NCI-H446 treated with DMSO at 0.1 percent for 48 hours (cell line): Measurements from ENCODE around the gene FABP1.

Source experiments
- DNase-seq: peaks from one replicate; lab custom pipeline; 2025; lab: John Stamatoyannopoulos, UW

FABP1 gene

DNA sequence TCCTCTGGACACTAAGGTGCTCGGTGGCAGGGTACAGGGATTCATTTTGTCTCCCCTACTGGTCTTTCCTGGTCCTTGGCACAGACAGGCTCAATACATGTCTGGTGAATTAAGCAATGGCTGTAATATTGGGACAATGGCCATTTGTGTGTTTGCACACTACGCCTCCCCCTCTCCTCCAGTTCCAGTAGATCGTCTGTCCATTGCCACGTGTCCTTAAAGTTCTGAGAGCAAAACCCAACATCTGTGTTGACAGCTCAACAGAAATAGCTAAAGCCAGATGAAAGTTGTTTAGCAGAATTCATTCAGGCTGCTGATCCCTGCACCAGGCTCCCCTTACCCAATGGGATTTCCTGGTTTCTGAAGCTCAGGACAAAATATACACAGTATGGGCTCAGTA is 9.0 kb upstream of the FABP1 start:
- DNase-seq: no peak

DNA sequence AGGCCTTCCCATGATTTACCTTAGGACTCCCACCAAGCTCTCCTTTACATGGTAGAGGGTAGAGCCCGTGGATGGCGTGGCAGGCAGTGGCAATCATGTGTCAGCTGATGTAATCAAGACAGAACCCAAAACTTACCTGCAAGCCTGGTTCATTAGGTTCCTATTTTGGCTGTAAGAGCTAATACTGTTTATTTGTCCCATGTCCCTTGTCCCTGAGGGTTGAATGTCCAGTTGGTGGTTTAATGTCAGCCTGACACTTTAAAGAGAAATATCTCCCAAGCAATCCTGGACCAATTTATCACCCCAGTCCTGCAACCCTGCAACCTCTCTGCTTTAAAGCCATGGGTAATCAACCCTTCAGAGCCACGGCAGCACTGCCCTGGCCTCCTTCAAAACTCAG is 6.0 kb upstream of the FABP1 start:
- no peak for DNase-seq

DNA sequence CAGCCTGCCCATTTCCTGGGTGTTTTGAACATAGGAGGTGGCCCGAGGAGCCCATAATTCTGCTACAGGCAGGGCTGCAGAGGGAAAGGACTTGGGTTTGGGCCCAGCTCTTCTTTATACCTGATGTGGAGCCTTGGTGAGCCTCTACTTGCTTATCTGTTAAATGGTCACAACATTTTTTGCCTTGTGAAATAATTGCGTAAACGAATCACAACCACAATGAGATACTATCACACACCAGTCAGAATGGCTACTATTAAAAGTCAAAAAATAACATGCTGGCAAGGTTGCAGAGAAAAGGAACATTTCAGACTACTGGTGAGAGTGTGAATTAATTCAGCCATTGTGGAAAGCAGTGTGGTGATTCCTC is 4.1 kb upstream of the FABP1 start:
- no peak for DNase-seq

DNA sequence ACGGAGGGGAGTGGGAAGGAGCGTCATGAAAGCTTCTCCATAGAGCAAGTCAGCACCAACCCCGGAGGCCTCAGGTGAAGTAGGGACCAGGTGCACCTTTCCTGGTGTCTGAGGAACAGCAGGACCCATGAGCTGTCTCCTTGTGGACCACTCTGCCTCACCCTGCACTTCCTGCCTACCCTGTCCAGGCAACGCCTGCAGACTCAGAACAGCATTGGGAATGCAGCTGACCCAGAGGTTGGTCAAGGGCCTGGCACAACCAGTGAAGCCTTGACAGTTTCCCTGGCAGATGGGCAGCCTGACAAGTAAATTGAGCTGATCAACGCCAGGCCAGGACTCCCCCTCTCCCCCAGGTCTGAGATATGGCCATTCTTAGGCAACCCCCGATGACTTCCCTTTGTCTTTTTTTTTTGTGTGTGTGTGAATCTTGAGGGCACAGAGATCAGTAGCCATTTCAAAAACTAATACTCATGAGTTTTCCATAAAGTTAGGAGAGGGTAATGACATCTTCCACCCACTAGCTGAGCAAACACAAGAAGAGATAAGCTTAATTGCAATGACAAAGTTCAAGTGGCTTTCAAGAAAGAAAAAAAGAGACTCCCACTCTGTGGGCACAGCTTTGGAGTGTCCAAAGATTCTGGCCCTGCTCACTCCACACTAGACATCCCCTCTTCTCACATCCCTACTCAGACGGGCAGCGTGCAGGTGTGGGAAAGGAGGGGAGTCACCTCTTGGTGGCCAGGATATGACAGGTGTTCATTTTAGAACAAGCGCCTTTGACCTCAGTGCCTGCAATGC is 3.5 kb upstream of the FABP1 start:
- no peak for DNase-seq

DNA sequence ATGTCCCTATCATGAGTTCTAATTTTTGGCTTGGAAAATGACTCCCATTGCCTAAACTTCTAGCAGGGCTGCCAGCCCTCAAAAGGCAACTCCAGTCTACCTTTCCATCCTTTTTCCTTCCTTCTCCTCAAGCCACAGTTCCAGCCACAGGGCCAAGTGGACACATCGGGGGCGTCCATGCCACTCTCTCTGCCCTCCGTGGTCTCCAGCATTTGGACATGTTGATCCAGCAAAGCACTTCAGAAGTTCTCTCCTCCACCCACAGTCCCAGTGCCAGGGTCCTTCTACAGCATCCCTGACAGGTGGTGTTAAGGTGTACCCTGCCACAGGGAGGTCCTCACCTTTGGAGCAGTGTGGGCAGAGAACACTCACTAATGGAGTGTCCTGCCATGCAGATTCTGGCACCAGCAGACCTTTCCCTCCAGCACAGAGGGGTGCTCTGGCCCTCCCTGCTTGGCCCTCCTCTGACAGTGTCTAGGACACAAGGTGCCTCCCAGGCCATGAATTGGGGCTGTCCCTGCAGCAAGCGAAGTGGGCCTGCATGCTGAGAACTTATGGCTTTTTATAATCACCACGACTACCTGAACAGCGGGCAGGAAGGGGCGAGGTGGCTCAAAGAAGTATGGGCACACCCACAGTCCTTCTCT is 1.6 kb upstream of the FABP1 start:
- DNase-seq: no peak

DNA sequence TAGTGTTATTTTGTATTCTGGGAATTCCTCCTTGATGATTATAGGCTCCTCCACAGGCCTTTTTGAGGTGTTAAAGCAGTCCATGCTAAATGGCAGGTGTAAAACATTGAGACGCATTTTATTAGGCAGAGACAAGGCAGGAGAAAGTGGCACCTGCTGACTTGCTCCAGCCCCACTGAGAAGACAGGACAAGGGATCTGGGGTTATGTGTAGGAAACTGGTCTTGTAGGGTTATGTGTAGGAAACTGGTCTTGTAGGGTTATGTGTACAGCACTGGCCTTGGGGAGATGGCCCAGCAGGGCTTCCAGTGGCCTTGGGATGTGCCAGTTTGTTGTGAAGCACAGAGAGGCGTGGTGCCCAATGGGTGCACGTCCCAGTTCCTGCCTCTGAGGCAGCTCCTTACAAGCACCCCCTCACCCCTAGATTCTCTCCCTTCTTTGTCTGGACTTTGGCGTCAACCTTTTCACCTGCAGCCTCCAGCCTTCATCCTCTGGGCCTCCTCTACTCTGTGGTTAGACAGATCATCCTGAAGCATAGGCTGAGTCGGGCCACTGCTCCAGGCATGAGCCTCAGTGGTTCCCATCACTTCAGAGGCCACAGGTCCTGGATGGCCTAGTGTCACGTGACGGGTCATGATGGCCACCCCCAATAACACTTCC is 921 bp upstream of the FABP1 start:
- no peak for DNase-seq

DNA sequence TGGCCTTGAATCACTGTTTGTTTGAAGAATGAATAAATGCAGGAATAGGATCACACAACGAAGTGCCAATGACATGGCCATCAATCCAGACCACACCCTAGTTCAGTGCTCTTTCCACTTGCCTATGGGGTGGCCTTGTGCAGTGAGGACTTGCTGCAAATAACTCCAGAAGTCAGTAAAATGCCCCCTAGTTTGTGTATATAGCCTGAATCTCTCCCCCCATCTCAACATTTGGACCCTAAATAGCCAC is 299 bp downstream of the FABP1 start:
- no peak for DNase-seq

DNA sequence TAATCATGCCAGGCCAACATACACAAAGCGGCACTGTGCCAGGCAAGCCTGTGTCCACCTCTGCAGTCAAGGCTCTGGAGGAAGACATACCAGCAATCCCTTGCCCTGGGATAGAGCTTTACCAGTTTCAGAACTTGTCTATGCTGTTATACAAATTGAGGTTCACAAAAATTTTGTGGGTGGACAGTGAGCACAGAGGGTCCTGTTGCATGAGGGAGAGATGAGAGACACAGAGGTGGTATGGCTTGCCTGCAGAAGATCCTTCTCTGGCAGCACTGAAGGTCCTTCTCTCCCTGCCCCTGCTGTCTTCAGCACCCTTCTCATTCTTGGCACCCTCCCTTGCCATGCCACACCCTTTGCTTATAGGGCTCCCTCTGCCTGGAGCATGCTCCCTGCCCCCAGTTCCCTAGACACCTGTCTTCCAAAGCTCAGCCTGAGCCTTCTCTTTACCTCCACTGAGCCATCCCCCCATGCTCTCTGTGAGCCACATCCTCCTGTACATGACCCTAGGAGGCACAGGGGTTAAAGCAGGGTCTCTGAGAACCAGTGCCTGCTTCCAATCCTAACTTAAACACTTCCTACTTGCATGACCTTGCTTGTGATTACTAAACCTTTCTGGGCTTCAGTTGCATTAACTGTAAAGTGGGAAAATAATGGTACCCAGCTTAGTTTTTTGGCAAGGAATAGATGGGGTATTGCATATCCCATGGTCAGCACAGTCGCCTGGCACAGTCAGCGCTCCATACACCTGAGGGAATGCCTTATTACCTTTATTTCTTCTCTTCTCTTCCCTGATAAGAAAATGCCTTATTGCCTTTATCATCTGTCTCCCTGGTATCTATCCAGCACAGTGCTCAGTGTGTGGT is 857 bp downstream of the FABP1 start:
- no peak for DNase-seq

DNA sequence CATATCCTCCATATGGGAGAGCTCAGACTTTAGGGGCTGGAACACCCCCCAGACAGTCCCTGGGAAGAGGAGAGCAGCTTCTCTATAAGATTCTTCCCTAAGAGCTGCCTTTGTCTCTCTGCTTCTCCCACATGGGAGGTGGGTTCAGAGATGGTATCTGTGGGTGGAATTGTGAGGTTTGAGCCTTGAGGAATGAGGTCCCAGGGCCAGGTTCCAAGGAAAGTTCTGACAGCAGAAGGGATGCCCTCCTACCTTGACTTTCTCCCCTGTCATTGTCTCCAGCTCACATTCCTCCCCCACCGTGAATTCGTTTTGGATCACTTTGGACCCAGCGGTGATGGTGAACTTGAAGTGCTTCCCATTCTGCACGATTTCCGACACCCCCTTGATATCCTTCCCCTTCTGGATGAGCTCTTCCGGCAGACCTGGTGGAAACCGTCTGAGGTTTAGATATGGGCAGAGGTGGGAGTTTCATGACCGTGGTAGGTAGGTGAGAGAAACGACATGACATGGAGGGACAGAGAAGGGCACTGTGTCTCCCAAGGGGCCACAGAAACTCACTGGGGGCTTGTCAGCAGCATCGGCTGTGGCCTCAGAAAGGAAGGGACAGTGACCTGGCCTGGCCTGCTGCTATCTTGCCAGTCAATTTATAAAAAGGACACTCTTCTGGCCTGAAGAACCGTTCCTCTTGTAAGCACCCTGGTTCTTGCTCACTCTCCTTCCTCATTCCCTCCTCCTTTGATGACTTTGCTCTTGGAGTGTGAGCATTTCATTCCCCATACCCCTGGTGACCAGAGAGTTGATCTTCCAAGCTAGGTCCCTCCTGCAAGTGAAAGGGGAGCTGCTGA is 1.7 kb downstream of the FABP1 start:
- DNase-seq: no peak

DNA sequence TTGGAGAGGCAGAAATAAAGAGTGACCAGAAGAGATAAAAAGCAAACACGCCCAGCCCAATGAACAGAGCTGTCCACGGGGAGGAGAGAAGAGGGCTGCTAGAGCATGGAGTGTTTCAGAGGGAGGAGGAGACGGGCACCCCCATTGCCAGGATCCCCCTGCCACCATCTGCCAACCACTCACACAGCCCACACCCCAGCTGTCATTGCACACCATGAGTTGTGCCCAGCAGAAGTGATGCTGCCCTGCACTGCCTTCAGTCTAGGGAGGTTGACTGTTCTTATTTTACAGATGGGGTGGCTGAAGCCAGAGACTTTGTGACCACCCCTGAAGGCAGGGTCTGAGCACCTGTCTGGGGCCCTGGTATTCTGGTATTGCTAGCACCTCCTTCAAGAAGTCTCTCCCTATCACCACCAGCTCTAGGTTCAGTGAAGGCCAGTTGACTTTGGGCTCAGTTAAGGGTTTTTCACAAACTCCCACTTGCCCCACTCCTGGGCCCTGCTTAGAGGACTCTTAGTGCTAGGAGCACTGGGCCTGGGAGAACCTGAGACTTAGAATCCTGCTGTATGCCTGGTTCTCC is 2.4 kb downstream of the FABP1 start:
- DNase-seq: no peak

DNA sequence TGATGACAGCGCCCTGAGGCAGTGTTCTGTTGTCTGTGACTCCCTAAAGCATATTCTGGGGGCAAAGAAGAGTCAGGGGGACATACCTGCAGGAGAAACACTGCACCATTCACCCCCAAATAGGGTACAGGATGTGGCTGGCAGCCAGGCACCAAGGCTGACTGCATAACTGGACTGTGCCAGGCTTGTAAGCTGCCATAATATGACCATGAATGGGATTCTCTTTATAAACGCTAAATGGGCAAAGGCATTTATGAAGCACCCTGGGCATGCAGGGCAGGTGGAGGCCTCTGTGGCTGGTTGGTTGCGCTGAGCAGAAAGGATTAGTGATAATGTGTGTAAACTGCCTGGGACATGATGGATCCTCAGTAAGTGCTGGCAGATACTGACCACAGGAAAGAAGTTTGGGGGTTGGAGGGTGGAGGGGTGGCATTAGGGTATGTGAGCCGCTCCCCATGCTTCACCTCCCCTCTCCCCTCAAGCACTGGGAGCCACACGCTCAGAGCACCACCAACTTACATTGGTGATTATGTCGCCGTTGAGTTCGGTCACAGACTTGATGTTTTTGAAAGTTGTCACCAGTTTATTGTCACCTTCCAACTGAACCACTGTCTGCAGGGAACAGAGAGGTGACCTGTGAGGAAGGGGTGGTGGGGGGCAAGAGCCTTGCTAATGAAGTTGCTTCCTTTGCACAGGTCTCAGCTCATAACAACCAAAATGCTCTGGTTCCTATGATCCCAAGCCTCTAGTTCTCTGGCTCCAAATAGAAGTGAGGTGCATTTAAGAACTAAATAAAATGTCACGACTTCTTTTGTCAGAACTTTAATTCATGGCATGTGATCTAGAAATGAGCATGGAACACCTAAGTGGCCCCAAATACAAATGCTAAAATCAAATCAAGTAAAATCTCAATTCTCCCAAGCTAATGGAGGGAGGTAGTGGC is 3.6 kb downstream of the FABP1 start:
- DNase-seq: no peak

DNA sequence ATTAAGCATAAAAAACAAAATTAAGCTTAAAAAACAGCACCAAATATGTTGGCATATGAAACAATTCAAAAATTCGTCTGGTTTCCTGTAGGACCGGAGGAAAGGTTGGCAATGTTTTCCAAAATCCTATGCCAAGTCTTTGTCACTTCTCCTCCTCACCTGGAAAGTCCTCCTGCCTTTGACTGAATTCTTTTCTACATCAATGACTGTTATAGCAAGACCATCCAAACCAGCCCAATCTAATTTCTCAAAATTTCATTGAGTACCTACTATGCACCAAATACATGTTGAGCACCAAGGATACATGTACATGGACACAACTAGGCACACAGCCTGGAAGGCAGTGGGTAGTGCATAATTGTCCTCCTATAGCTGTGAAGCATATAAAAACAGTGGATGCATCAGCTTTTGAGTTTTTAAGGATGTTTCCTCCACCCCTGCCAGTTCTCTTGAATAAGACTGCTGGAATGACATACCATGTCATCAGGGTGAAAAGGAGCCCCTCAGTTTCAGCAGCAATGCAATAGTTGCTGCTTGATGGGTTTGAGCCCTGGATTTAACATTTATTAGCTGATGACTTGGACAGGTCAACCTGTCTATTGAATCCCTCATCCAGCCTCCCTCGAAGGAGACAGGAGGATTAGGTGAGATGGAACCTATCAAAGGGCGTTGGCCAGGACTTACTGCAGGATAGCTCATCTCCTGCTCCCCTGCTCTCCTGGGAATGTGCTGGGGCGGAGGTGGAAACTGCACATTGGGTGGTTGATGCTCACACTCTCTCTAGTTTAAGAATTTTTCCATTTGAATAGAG is 4.5 kb downstream of the FABP1 start:
- no peak for DNase-seq

DNA sequence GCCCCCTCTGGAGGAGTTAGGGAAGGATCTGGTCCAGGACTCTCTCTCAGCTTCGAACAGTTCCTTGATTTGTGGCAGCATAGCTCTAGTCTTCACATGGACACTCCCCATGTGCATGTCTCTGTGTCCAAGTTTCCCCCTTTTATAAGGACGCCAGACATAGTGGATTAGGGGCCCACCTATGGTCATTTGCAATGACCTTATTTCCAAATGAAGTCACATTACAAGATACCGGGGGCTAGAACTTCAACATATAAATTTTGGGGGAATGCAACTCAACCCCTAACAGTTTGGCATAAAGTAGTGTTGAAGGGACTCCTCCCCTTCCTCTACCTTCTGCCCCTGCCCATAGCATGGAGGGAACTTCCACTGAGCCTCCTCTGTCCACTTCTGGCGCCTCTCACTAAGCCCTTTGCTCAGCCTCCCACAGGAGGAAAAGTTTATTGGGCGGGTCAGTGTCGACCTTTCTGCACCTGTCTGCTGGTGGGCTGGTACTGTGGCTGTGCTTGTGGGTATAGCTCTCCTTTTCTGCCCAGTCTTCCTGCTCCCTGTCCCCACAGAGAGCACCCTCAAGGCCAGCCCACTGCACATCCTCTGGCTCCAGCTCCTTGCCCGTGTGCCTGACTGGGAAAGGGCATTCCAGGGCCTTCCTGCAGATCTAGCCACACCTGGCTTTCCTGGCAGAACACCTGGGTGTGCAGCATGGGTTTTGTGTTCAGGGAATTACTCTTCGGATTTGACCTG is 5.5 kb downstream of the FABP1 start:
- DNase-seq: no peak

DNA sequence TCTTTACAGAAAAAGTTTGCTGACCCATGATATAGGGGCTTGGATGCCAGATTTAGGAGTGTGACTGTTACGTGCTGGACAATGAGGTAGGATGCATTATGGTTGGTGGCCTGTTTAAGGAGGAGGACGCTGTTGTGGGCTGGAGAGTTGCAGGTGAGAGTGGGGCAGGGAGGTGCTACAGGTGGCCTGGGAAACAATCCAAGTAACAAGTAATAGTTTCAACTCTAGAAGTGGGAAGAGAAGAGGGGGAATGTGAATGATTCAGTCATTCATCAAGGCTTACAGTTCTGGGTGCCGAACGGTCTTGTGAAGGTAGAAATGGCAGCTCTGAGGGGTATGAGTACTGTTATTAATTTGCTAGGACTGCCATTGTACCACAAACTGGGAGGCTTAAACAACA is 6.2 kb downstream of the FABP1 start:
- DNase-seq: no peak

DNA sequence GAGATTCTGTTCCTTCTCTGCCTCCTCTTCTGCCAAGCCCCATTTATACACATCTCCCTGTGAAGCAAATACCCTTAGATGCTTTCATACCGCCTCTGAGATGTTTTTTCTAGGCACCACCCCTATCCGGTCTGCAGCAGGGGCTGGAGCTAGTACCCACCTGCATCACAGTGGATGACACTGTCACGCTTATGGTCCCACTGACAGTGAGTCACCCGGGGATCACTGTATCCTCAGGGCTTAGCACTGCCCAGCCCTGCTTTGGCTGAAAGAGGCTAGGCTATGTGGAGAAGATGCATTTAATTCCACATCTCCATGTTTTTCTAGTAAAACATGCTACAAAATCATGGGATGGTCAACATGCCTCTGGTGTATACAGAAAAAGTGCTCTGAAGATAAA is 9.9 kb downstream of the FABP1 start:
- DNase-seq: no peak

DNA sequence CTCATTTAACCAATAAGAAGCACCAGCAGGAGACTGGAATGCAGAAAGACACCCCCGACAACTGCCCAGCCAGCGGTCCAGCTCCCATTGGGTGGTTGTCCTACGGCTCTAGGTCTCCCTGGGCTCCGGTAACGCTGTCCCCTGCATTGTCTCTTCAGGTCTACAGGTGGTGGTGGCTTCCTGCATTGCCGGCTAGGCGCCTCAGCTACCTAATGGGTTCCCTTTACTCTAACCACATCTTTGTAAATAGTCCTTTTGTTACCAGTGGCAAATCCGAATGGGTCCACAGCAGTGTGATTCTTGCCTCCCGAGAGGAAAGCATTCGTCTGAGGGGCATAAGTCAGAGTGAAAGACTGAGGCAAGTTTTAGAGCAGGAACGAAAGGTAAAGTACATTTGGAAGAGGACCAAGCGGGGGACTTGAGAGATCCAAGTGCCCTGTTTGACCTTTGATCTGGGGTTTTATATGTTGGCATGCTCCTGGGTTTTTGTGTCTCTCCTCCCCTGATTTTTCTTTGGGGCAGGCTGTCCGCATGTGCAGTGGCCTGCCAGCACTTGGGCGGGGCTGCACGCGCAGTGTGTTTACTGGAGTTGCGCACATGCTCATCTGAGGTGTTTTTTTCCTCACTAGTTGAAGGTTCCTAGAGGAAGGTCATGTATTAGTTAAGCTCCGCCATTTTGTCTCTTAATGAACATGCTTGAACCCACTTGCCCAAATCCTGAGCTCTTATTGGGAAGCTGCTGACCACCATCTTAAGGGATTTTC is 11.0 kb downstream of the FABP1 start:
- no peak for DNase-seq

DNA sequence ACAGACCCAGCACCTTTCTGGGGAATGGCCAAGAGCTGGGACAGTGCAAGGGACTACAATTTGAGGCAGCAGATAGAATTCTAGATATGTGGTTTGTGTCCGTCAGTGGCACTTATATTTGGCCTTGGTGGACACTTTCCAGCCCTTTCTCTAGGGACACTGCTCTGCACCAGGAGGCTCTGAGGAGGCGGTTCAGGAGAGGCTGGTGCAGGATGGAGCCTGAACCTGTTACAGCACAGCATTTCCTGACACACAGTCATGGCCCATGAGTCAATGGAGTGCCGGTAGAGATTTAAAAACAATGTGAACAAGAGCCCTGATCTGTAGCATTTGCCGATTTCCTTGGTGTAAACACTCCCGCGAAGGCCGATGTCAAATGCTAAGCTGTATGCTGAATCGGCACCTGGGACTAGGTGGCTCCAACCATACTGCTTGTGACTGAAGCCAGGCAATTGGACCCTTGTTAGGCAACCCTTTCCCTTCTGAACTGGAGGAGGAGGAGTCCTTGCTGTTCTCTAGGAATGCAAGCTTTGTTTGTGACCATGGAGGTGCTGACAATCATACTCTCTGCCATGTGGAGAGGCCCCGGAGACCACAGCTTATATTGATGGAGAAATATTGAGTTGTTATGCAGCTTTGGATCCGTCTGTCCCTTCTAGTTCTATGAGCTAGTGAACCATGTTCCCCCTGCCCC is 11.9 kb downstream of the FABP1 start:
- DNase-seq: no peak
